GM18526 (cell line): ENCODE measurements around the gene LRRC37A.
"Not testable (repeated sequence)": the region's sequence is repeated elsewhere in the genome, so short reads cannot be mapped to it uniquely, and the experiment has no call there.

Experiments
- POLR2A ChIP-seq: IDR thresholded peaks from 3 replicates; pipeline ENCODE4 v1.6.1; 2011; ENCODE audit not compliant: insufficient read length; ENCODE audit errors: extremely low read depth

The LRRC37A gene

DNA sequence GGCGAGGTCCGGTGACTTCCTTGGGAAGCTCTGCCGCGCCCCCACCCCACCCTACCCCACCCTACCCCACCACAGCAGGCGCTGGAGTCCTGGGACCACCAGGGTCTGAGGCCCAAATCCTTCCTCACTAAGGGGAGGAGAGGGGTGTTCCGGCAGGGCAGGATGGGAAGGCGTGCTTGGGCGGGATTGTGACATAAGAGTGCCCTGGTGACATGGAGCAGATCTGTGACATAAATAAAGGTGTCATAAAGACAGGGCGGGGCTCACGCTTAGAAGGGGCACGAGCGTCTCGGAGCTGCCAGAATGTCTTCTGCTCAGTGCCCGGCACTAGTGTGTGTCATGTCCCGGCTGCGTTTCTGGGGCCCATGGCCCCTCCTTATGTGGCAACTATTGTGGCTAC lies at the start of gene LRRC37A:
LRRC37A (plus strand) TSS at position 301 of the 400 bp plus-strand sequence; CDS start at position 304, 3 bp downstream.
- TF ChIP-seq POLR2A: not testable (repeated sequence)

DNA sequence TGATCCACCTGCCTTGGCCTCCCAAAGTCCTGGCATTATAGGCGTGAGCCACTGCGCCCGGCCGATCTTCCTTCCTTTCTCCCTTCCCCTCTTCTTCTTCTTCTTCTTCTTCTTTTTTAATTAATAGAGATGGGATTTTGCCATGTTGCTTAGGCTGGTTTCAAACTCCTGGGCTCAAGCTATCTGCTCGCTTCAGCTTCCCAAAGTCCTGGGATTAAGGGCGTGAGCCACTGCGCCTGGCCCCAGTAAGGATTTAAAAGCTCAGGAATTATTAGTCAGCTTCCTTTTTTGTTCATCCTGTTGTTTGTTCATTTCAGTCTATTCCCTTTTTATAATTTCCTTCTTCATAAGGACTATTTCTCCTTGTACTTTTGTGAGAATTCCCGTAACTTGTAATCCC lies 32.7 kb upstream of the LRRC37A start:
- TF ChIP-seq POLR2A: no peak

- no peak for TF ChIP-seq POLR2A
These were observed 30.3 kb upstream of the LRRC37A start for GRCh38 chr17:46264456-46265198.

DNA sequence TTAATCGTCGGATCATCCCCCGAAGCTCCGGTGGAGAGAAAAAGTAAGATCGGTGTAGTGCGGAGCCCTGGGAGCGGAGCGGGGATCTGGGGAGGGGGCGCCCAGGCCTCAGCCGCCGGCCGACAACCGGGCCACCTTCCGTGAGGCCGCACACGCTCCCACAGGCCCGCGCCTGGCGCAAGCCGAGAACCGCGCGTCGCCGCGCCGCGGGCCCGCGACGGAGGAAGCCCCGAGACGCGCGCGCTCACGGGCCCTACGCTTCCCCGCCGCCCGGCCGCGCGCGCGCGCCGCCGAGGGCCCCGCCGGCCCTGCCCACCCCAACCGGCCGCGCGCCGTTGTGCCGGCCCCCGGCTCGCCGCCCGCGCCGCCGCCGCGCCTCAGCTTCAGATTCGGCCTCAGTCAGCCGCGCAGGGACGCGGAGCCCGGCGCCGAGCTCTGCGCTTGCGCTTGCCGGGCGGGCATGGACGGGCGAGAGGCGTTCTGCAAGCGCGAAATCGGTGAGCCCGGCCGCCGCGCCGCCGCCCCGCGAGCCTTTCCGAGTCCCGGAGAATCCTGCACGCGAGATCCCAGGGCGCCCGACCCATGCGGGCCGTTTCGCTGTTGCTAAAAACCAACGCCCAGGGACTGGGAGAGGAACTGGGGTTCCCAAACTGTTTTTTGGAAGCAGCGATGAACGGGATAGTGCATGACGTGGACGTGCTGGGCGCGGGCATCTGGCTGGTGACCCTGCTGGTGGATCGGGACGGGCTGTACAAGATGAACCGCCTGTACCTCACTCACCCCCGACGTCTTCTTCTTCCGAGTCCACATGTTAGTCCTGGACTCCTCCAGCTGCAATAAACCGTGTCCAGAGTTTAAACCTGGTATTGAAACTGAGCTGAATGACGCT lies 28.0 kb upstream of the LRRC37A start:
- peak; percentile 61 for TF ChIP-seq POLR2A

DNA sequence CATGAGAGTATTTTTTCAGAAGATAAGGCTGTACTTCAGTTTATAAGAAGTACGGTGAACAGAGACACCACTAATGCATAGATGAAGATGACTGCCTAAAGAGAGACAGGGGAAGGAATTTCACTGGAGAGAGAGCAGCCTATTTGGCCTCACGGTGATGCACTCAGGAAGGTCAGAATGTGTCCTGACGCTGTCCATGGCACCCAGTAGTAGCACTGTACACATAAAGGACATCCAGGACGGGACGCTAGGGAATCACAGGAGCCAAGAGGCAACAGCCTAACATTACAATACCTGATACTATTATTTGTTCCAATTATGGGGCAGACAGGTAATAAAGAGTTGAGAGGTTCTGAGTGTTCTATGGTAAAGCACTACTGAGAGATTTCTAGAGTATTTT lies 24.9 kb upstream of the LRRC37A start:
- TF ChIP-seq POLR2A: no peak

- no peak for TF ChIP-seq POLR2A
These were observed 21.2 kb upstream of the LRRC37A start for GRCh38 chr17:46273541-46274236.

DNA sequence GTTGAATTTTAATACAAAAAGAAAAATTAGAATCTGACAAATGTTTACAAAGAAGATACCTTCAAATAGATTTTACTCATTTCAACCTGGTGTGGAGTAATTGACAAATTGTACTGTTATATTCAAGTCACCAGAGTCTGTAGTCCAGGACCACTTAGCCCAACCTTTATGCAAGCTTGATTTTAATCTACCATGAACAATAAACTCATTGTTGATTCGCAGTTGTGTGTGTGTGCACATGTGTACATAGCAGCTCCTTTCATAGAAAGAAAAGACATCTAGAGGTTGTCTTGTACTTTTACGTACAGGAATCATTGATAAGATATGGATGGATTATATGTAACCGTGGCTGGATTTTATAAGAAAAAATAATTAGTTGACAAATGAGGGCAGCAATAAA lies 20.7 kb upstream of the LRRC37A start:
- TF ChIP-seq POLR2A: no peak

GRCh38 chr17:46361755-46362154 lies 66.8 kb downstream of the LRRC37A start, which contains the start of gene ARL17B:
Gene ARL17B (minus strand): TSS chr17:46361766. CDS start chr17:46358397, 3,369 bp downstream.
- TF ChIP-seq POLR2A: not testable (repeated sequence)
